GM12891 (cell line): ENCODE results near the gene STXBP2.

Experiments
- DNase-seq: peaks from one replicate; pipeline ENCODE4 v3.0.0; 2011; ENCODE audit warnings: low spot score; ENCODE audit not compliant: insufficient read length
- FAIRE-seq: peaks from 2 replicates; lab custom pipeline; 2011; peaks lifted over from hg19 to GRCh38; lab: Jason Lieb, UNC
- PAX5 ChIP-seq: IDR thresholded peaks from 2 replicates; pipeline ENCODE4 v1.6.1; 2011; ENCODE audit warnings: low read length, moderate library complexity, mild to moderate bottlenecking; ENCODE audit not compliant: insufficient read depth, severe bottlenecking
- POLR2A ChIP-seq: IDR thresholded peaks from 2 replicates; pipeline ENCODE4 v1.6.1; 2011; ENCODE audit warnings: low read depth, low read length, control low read depth
- POLR2AphosphoS5 ChIP-seq: IDR thresholded peaks from 2 replicates; pipeline ENCODE4 v1.6.1; 2011; ENCODE audit warnings: low read depth, low read length, control low read depth
- POU2F2 ChIP-seq: IDR thresholded peaks from 2 replicates; pipeline ENCODE4 v1.6.1; 2011; ENCODE audit warnings: low read depth, mild to moderate bottlenecking, control low read depth, low read length, moderate library complexity
- SPI1 ChIP-seq: IDR thresholded peaks from 2 replicates; pipeline ENCODE4 v1.6.1; 2011; ENCODE audit warnings: low read depth, low read length, control low read depth
- TAF1 ChIP-seq: IDR thresholded peaks from 2 replicates; pipeline ENCODE4 v1.6.1; 2011; ENCODE audit warnings: low read depth, low read length, control low read depth

STXBP2 gene

GRCh38 chr19:7631577-7631976, 5.3 kb upstream of the STXBP2 start:
- no peak for DNase-seq
- no peak for TF ChIP-seq POLR2AphosphoS5
- no peak for TF ChIP-seq TAF1
- TF ChIP-seq SPI1: no peak
- TF ChIP-seq PAX5: no peak
- no peak for TF ChIP-seq POLR2A
- no peak for TF ChIP-seq POU2F2
- FAIRE-seq: no peak

GRCh38 chr19:7632340-7633203, 4.3 kb upstream of the STXBP2 start:
- DNase-seq (no peak), FAIRE-seq (no peak)
- no peak for TF ChIP-seq TAF1
- TF ChIP-seq POLR2AphosphoS5: no peak
- TF ChIP-seq SPI1: no peak
- TF ChIP-seq POU2F2: no peak
- no peak for TF ChIP-seq POLR2A
- no peak for TF ChIP-seq PAX5

GRCh38 chr19:7633698-7634097, 3.2 kb upstream of the STXBP2 start, which contains the start of gene PCP2:
Gene PCP2 (minus strand): TSS chr19:7633719. CDS start chr19:7633457, 262 bp downstream.
- TF ChIP-seq TAF1 (no peak), POLR2A (no peak), POU2F2 (no peak), PAX5 (no peak), POLR2AphosphoS5 (0 out of 2 replicates have a peak, but pooled peaks have one; percentile 33), SPI1 (no peak)
- FAIRE-seq (no peak), DNase-seq (no peak)

GRCh38 chr19:7635670-7636069, 1.2 kb upstream of the STXBP2 start:
- no peak for DNase-seq
- FAIRE-seq: no peak
- TF ChIP-seq TAF1: no peak
- TF ChIP-seq POLR2A: no peak

- DNase-seq: no peak
- peak; percentile 28 for FAIRE-seq
- TF ChIP-seq POLR2AphosphoS5: no peak
- no peak for TF ChIP-seq SPI1
- no peak for TF ChIP-seq TAF1
- TF ChIP-seq POLR2A: no peak
- no peak for TF ChIP-seq PAX5
- no peak for TF ChIP-seq POU2F2
Measured at GRCh38 chr19:7636317-7636690, 606 bp upstream of the STXBP2 start.

GRCh38 chr19:7637374-7638256, 705 bp downstream of the STXBP2 start:
- DNase-seq: no peak
- FAIRE-seq: peak; percentile 45
- TF ChIP-seq POLR2A: no peak
- no peak for TF ChIP-seq POU2F2
- no peak for TF ChIP-seq PAX5
- no peak for TF ChIP-seq POLR2AphosphoS5
- no peak for TF ChIP-seq TAF1
- no peak for TF ChIP-seq SPI1

- no peak for FAIRE-seq
- DNase-seq: no peak
- TF ChIP-seq POU2F2: no peak
- TF ChIP-seq POLR2AphosphoS5: no peak
- no peak for TF ChIP-seq PAX5
- TF ChIP-seq POLR2A: no peak
- TF ChIP-seq TAF1: no peak
- no peak for TF ChIP-seq SPI1
Measured at GRCh38 chr19:7638802-7639465, 2.0 kb downstream of the STXBP2 start.

- no peak for TF ChIP-seq POLR2AphosphoS5
- peak; percentile 57; the same call in 1 of the 2 replicates for TF ChIP-seq POLR2A
- no peak for DNase-seq
- no peak for FAIRE-seq
Measured at GRCh38 chr19:7639863-7640348, 3.0 kb downstream of the STXBP2 start.

- DNase-seq (no peak), FAIRE-seq (no peak)
- no peak for TF ChIP-seq POLR2AphosphoS5
- TF ChIP-seq POU2F2: no peak
- no peak for TF ChIP-seq POLR2A
- TF ChIP-seq PAX5: no peak
- no peak for TF ChIP-seq SPI1
- no peak for TF ChIP-seq TAF1
Measured at GRCh38 chr19:7640803-7641202, 3.9 kb downstream of the STXBP2 start.
